SJCRH30 (cell line): ENCODE data around the gene ELK1. TPM values are rescaled to one million over a fixed set of nuclear protein-coding genes. Genes with fewer than 3 reads are reported as not detected.

ENCODE experiments used
- DNase-seq, 2 experiments: peaks; one replicate each; pipeline ENCODE4 v3.0.0-alpha.2; 2015 to 2020
- H3K27ac ChIP-seq: fragments of 250-450 bp; sonication (Bioruptor Pico); 2 replicates; pipeline ENCODE4 v1.5.1; 2020; ENCODE audit warnings: mild to moderate bottlenecking, moderate library complexity
- H3K27me3 ChIP-seq: fragments of 250-450 bp; sonication (Bioruptor Pico); 2 replicates; pipeline ENCODE4 v1.5.1; 2020; ENCODE audit warnings: mild to moderate bottlenecking, moderate library complexity
- H3K36me3 ChIP-seq: fragments of 250-450 bp; sonication (Bioruptor Pico); 2 replicates; pipeline ENCODE4 v1.5.1; 2020; ENCODE audit warnings: mild to moderate bottlenecking, moderate library complexity
- H3K4me1 ChIP-seq: fragments of 250-450 bp; sonication (Bioruptor Pico); 2 replicates; pipeline ENCODE4 v1.5.1; 2020; ENCODE audit warnings: mild to moderate bottlenecking, moderate library complexity
- H3K4me3 ChIP-seq: fragments of 250-450 bp; sonication (Bioruptor Pico); 2 replicates; pipeline ENCODE4 v1.5.1; 2020; ENCODE audit warnings: mild to moderate bottlenecking, moderate library complexity
- H3K9me3 ChIP-seq: fragments of 250-450 bp; sonication (Bioruptor Pico); replicated peaks from 2 replicates; pipeline ENCODE4 v1.5.1; 2020; ENCODE audit warnings: mild to moderate bottlenecking, moderate library complexity
- total RNA-seq: library from RNA; depleted of rRNA; stranded (reverse); fragments of >200 nt; shearing (Covaris generic); gene quantifications from 2 replicates; pipeline ENCODE4 v1.2.3, GENCODE V29; 2014

The ELK1 gene
- total RNA-seq, 1 experiment from 2014 or later, result 36.3 TPM

GRCh38 chrX:47658684-47659420, 8.5 kb upstream of the ELK1 start, which contains the start of gene UXT:
UXT (minus strand) TSS chrX:47659180; CDS start chrX:47658927, 253 bp downstream.
- H3K4me3 ChIP-seq, result peak within 1 kb of the TSS; percentile 64
- H3K27ac ChIP-seq, result peak within 1 kb of the TSS; percentile 92
- no peaks in the 10 kb centered on the region for H3K4me1 ChIP-seq
- no peaks in the 10 kb centered on the region for H3K36me3 ChIP-seq
- H3K27me3 ChIP-seq, result no peaks in the 10 kb centered on the region
- DNase-seq, result peak; percentile 92
- no peaks in the 10 kb centered on the region for H3K9me3 ChIP-seq

GRCh38 chrX:47658301-47658683, 7.9 kb upstream of the ELK1 start:
- Histone ChIP-seq H3K27me3 (no peaks in the 10 kb centered on the region), H3K27ac (peak overlapping the region; percentile 92), H3K9me3 (no peaks in the 10 kb centered on the region), H3K4me3 (peak overlapping the region; percentile 64), H3K36me3 (no peaks in the 10 kb centered on the region), H3K4me1 (no peaks in the 10 kb centered on the region)
- DNase-seq, result no peak

GRCh38 chrX:47651043-47651905, 911 bp upstream of the ELK1 start:
- DNase-seq, result no peak
- Histone ChIP-seq H3K27ac (peak overlapping the region; percentile 62), H3K36me3 (no peaks in the 10 kb centered on the region), H3K4me1 (no peaks in the 10 kb centered on the region), H3K9me3 (no peaks in the 10 kb centered on the region), H3K27me3 (no peaks in the 10 kb centered on the region), H3K4me3 (peak overlapping the region; percentile 54)

- Histone ChIP-seq H3K9me3 (no peaks in the 10 kb centered on the region), H3K4me1 (no peaks in the 10 kb centered on the region), H3K27ac (no peak overlapping the region), H3K27me3 (no peaks in the 10 kb centered on the region), H3K36me3 (no peaks in the 10 kb centered on the region), H3K4me3 (peak overlapping the region; percentile 81)
- no peak for DNase-seq
These were observed 591 bp downstream of the ELK1 start for GRCh38 chrX:47649781-47650163.

GRCh38 chrX:47649271-47649670, 1.1 kb downstream of the ELK1 start:
- Histone ChIP-seq H3K27me3 (no peaks in the 10 kb centered on the region), H3K27ac (no peak overlapping the region), H3K4me1 (no peaks in the 10 kb centered on the region), H3K36me3 (no peaks in the 10 kb centered on the region), H3K4me3 (peak overlapping the region; percentile 81), H3K9me3 (no peaks in the 10 kb centered on the region)
- DNase-seq, result no peak

GRCh38 chrX:47648376-47648775, 2.0 kb downstream of the ELK1 start:
- Histone ChIP-seq H3K9me3 (no peaks in the 10 kb centered on the region), H3K27me3 (no peaks in the 10 kb centered on the region), H3K27ac (no peak overlapping the region), H3K4me3 (no peak overlapping the region), H3K36me3 (no peaks in the 10 kb centered on the region), H3K4me1 (no peaks in the 10 kb centered on the region)
- DNase-seq, result no peak

- Histone ChIP-seq H3K9me3 (no peaks in the 10 kb centered on the region), H3K27ac (no peak overlapping the region)
These were observed 3.7 kb downstream of the ELK1 start for GRCh38 chrX:47646636-47647035.

GRCh38 chrX:47645530-47645929, 4.8 kb downstream of the ELK1 start:
- DNase-seq, result no peak

More at GRCh38 chrX:47646636-47647035, 3.7 kb downstream of the ELK1 start:
- Histone ChIP-seq H3K4me3 (no peak overlapping the region), H3K27me3 (no peaks in the 10 kb centered on the region), H3K36me3 (no peaks in the 10 kb centered on the region), H3K4me1 (no peaks in the 10 kb centered on the region)
- DNase-seq, result no peak

GRCh38 chrX:47644557-47645091, 5.7 kb downstream of the ELK1 start:
- peaks cover 8% of the 10 kb centered on the region for H3K36me3 ChIP-seq
- H3K4me3 ChIP-seq, result no peak overlapping the region
- DNase-seq, result no peak
- H3K4me1 ChIP-seq, result no peaks in the 10 kb centered on the region
- H3K27ac ChIP-seq, result no peak overlapping the region
- no peaks in the 10 kb centered on the region for H3K27me3 ChIP-seq
- H3K9me3 ChIP-seq, result no peaks in the 10 kb centered on the region

More at GRCh38 chrX:47645530-47645929, 4.8 kb downstream of the ELK1 start:
- peaks cover under 1% of the 10 kb centered on the region for H3K36me3 ChIP-seq
- no peak overlapping the region for H3K27ac ChIP-seq
- no peaks in the 10 kb centered on the region for H3K27me3 ChIP-seq
- H3K4me1 ChIP-seq, result no peaks in the 10 kb centered on the region
- no peak overlapping the region for H3K4me3 ChIP-seq
- H3K9me3 ChIP-seq, result no peaks in the 10 kb centered on the region

GRCh38 chrX:47643926-47644325, 6.4 kb downstream of the ELK1 start:
- no peaks in the 10 kb centered on the region for H3K9me3 ChIP-seq
- H3K27ac ChIP-seq, result no peak overlapping the region
- no peaks in the 10 kb centered on the region for H3K27me3 ChIP-seq
- peaks cover 8% of the 10 kb centered on the region for H3K36me3 ChIP-seq
- no peak overlapping the region for H3K4me3 ChIP-seq
- H3K4me1 ChIP-seq, result no peaks in the 10 kb centered on the region
- no peak for DNase-seq

GRCh38 chrX:47638816-47639215, 11.5 kb downstream of the ELK1 start:
- peaks cover 8% of the 10 kb centered on the region for H3K36me3 ChIP-seq
- no peaks in the 10 kb centered on the region for H3K4me1 ChIP-seq
- H3K27ac ChIP-seq, result no peak overlapping the region
- no peak overlapping the region for H3K4me3 ChIP-seq
- DNase-seq, result no peak
- H3K9me3 ChIP-seq, result no peaks in the 10 kb centered on the region
- no peaks in the 10 kb centered on the region for H3K27me3 ChIP-seq

GRCh38 chrX:47637546-47638195, 12.7 kb downstream of the ELK1 start:
- DNase-seq, result no peak
- H3K4me1 ChIP-seq, result no peaks in the 10 kb centered on the region
- no peaks in the 10 kb centered on the region for H3K9me3 ChIP-seq
- H3K27ac ChIP-seq, result no peak overlapping the region
- H3K36me3 ChIP-seq, result peaks cover 8% of the 10 kb centered on the region
- no peaks in the 10 kb centered on the region for H3K27me3 ChIP-seq
- H3K4me3 ChIP-seq, result no peak overlapping the region

- no peak overlapping the region for H3K4me3 ChIP-seq
- H3K4me1 ChIP-seq, result no peaks in the 10 kb centered on the region
- no peaks in the 10 kb centered on the region for H3K27me3 ChIP-seq
- H3K27ac ChIP-seq, result no peak overlapping the region
- DNase-seq, result no peak
- H3K9me3 ChIP-seq, result no peaks in the 10 kb centered on the region
- H3K36me3 ChIP-seq, result peaks cover 2% of the 10 kb centered on the region
These were observed 15.3 kb downstream of the ELK1 start for GRCh38 chrX:47634871-47635575.
